ENCODE data around the gene MED26.

The MED26 gene

DNA sequence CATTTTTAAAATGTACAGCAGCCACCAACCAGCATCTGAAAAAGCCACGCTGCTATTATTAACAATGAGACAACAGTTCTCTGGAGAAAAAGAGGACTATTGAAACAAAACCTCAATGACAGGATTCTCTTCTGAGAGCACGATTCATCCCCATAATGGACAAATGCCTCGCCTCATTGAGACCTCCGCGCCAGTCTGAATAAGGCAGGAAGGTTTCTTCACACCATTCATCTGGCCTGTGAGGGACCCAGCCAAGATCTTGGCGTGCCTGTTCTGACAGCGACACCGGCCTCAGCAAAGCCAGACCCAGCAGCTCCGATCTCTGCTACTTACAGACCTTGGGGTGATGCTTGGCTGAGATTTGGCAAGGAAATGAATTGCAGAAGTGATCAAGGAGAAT, 17.1 kb upstream of the MED26 start:
- no peaks in the 10 kb centered on the region for H3K27me3 ChIP-seq (replicated peaks; ENCODE audit: insufficient read depth, low read length)
- peaks cover 2% of the 10 kb centered on the region; the same call in 1 of the 2 replicates for H3K36me3 ChIP-seq (replicated peaks; ENCODE audit: insufficient read depth, low read length)
- H3K9me3 ChIP-seq (replicated peaks; ENCODE audit: insufficient read depth, low read length) = no peaks in the 10 kb centered on the region
- no peak overlapping the region for H2AFZ ChIP-seq (ENCODE audit: low read length)
- no peaks in the 10 kb centered on the region for H3K9me2 ChIP-seq (replicated peaks; ENCODE audit: insufficient read depth, low read length)
- H3F3A ChIP-seq (ENCODE audit: insufficient read depth, low read length) = peaks cover 22% of the 10 kb centered on the region
- H3K9ac ChIP-seq (ENCODE audit: low read length) = no peak overlapping the region
- no peak overlapping the region for H3K4me2 ChIP-seq (ENCODE audit: low read depth, low read length)
- TF ChIP-seq EZH2 (optimal IDR thresholded peaks at IDR 0.05; ENCODE audit: low read depth, low read length) (no peak), EZH2phosphoT487 (IDR thresholded peaks at IDR 0.05; ENCODE audit: low read length) (no peak)
- TF ChIP-seq, protein P1, sequence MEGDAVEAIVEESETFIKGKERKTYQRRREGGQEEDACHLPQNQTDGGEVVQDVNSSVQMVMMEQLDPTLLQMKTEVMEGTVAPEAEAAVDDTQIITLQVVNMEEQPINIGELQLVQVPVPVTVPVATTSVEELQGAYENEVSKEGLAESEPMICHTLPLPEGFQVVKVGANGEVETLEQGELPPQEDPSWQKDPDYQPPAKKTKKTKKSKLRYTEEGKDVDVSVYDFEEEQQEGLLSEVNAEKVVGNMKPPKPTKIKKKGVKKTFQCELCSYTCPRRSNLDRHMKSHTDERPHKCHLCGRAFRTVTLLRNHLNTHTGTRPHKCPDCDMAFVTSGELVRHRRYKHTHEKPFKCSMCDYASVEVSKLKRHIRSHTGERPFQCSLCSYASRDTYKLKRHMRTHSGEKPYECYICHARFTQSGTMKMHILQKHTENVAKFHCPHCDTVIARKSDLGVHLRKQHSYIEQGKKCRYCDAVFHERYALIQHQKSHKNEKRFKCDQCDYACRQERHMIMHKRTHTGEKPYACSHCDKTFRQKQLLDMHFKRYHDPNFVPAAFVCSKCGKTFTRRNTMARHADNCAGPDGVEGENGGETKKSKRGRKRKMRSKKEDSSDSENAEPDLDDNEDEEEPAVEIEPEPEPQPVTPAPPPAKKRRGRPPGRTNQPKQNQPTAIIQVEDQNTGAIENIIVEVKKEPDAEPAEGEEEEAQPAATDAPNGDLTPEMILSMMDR (IDR thresholded peaks at IDR 0.05; ENCODE audit: low read length) = no peak
- H3K27ac ChIP-seq (ENCODE audit: low read length) = no peak overlapping the region
- no peak overlapping the region for H3K4me3 ChIP-seq (ENCODE audit: low read length)
- H3K79me2 ChIP-seq (ENCODE audit: low read length) = peaks cover 69% of the 10 kb centered on the region
- no peaks in the 10 kb centered on the region for H4K20me1 ChIP-seq (ENCODE audit: insufficient read depth, low read length)
- DNase-seq = no peak
- peaks cover 10% of the 10 kb centered on the region for H3K4me1 ChIP-seq (ENCODE audit: low read length)

DNA sequence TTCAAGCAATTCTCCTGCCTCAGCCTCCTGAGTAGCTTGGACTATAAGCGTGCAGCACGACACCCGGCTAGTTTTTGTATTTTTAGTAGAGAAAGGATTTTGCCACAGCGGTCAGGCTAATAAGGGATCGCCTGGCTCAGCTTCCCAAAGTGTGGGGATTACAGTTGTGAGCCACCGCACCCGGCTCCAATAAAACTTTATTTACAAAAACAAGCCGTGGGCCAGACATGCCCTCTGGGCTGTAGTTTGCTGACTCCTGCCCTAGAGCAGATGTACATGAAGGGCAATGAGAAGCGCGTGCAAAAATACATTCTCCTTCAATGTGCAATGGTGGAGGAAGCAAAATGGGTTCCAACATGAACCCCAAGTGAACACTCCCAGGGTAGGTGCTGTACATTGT, 13.7 kb upstream of the MED26 start:
- Histone ChIP-seq H3K4me3 (ENCODE audit: low read length) (no peak overlapping the region), H3K79me2 (ENCODE audit: low read length) (peaks cover 93% of the 10 kb centered on the region), H3K36me3 (replicated peaks; ENCODE audit: insufficient read depth, low read length) (peaks cover 2% of the 10 kb centered on the region; the same call in 1 of the 2 replicates), H3K9ac (ENCODE audit: low read length) (no peak overlapping the region), H2AFZ (ENCODE audit: low read length) (no peak overlapping the region), H3K27ac (ENCODE audit: low read length) (no peak overlapping the region), H3K4me1 (ENCODE audit: low read length) (peaks cover 7% of the 10 kb centered on the region), H4K20me1 (ENCODE audit: insufficient read depth, low read length) (no peaks in the 10 kb centered on the region), H3K9me2 (replicated peaks; ENCODE audit: insufficient read depth, low read length) (no peaks in the 10 kb centered on the region), H3K27me3 (replicated peaks; ENCODE audit: insufficient read depth, low read length) (no peaks in the 10 kb centered on the region), H3K4me2 (ENCODE audit: low read depth, low read length) (no peak overlapping the region), H3K9me3 (replicated peaks; ENCODE audit: insufficient read depth, low read length) (no peaks in the 10 kb centered on the region), H3F3A (ENCODE audit: insufficient read depth, low read length) (peaks cover 7% of the 10 kb centered on the region)
- DNase-seq = no peak
- TF ChIP-seq, protein P1 (IDR thresholded peaks at IDR 0.05; ENCODE audit: low read length) = no peak
- no peak for TF ChIP-seq EZH2phosphoT487 (IDR thresholded peaks at IDR 0.05; ENCODE audit: low read length)
- no peak for TF ChIP-seq EZH2 (optimal IDR thresholded peaks at IDR 0.05; ENCODE audit: low read depth, low read length)

DNA sequence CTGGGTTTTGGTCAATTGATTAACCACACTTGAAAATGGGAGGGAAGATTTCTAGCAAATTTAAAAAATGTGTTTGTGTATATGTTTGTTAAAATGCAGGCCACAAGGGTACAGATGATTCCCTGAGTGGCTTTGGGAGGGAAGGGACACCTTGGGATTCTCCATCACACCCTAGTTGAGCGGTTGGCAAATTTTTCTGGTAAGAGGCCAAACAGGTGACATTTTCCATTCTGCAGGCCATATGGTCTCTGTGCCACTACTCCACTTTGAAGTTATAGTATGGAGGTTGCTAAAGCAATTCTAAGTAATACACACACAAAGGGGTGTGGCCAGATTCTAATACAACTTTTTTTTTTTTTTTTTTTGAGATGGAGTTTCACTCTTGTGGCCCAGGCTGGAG, 12.9 kb upstream of the MED26 start:
- H3K4me3 ChIP-seq (ENCODE audit: low read length) = no peak overlapping the region
- no peak overlapping the region for H3K27ac ChIP-seq (ENCODE audit: low read length)
- DNase-seq = no peak
- TF ChIP-seq, protein P1 (IDR thresholded peaks at IDR 0.05; ENCODE audit: low read length) = no peak
- TF ChIP-seq EZH2phosphoT487 (IDR thresholded peaks at IDR 0.05; ENCODE audit: low read length) = no peak
- TF ChIP-seq EZH2 (optimal IDR thresholded peaks at IDR 0.05; ENCODE audit: low read depth, low read length) = no peak
- no peak overlapping the region for H3K9ac ChIP-seq (ENCODE audit: low read length)
- H2AFZ ChIP-seq (ENCODE audit: low read length) = no peak overlapping the region
- H3F3A ChIP-seq (ENCODE audit: insufficient read depth, low read length) = no peaks in the 10 kb centered on the region
- H3K9me3 ChIP-seq (replicated peaks; ENCODE audit: insufficient read depth, low read length) = no peaks in the 10 kb centered on the region
- H3K4me1 ChIP-seq (ENCODE audit: low read length) = peaks cover under 1% of the 10 kb centered on the region; the same call in 1 of the 2 replicates
- H3K36me3 ChIP-seq (replicated peaks; ENCODE audit: insufficient read depth, low read length) = peaks cover 2% of the 10 kb centered on the region; the same call in 1 of the 2 replicates
- peaks cover 95% of the 10 kb centered on the region for H3K79me2 ChIP-seq (ENCODE audit: low read length)
- no peaks in the 10 kb centered on the region for H4K20me1 ChIP-seq (ENCODE audit: insufficient read depth, low read length)
- no peaks in the 10 kb centered on the region for H3K27me3 ChIP-seq (replicated peaks; ENCODE audit: insufficient read depth, low read length)
- H3K4me2 ChIP-seq (ENCODE audit: low read depth, low read length) = no peak overlapping the region
- no peaks in the 10 kb centered on the region for H3K9me2 ChIP-seq (replicated peaks; ENCODE audit: insufficient read depth, low read length)
